Measurements from ENCODE around the gene ABR.
"Not testable (repeated sequence)": the region's sequence is repeated elsewhere in the genome, so short reads cannot be mapped to it uniquely, and the experiment has no call there.

ABR gene

GRCh38 chr17:1089915-1090314, 89.9 kb downstream of the ABR start:
- DNase-seq, result no peak

DNA sequence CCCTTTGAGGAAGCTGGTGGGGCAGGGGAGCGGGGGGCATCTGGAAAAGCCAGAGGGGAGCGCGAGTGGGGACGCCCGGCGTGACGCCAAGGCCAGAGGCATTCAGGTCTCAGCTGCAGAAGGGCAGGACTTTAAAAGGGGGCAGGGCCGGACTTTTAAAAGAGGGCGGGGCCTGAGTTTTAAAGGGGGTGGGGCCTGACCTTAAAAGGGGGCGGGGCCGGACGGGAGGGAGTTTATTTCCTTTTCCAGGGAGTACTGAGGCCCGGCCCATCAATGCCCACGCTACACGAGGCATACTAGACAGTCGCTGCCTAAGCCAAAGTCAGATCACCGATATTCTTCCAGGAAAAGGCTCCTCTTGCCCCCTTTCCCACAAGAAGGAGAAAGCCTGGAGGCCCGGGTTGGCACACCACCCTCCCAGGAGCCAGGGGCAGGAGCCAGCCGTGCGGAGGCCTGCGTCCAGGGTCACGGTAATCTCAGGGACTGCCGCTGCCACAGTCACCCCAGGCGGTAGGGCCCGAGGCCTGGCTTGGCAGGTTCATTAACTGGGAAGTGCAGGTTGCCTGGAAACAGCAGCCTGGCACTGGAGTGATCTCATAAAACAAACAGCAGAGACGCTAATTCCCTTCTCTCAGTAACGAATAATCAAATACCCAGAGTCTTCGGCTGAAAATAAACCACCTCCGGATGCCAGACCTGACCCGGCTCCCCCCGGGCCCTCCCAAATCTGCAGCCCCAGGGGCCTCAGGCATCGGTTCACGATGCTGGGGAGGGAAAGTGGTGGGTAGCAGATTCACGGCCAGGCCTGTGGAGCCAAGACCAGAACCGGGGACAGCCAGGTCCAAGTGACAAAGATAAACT, 92.2 kb downstream of the ABR start:
- no peak for DNase-seq

GRCh38 chr17:1083451-1084187, 96.2 kb downstream of the ABR start:
- DNase-seq, result no peak

GRCh38 chr17:1082579-1082978, 97.2 kb downstream of the ABR start:
- DNase-seq, result no peak

- DNase-seq, result no peak
These were observed 100.8 kb downstream of the ABR start for GRCh38 chr17:1078831-1079561.

GRCh38 chr17:1077986-1078711, 101.6 kb downstream of the ABR start:
- no peak for DNase-seq

DNA sequence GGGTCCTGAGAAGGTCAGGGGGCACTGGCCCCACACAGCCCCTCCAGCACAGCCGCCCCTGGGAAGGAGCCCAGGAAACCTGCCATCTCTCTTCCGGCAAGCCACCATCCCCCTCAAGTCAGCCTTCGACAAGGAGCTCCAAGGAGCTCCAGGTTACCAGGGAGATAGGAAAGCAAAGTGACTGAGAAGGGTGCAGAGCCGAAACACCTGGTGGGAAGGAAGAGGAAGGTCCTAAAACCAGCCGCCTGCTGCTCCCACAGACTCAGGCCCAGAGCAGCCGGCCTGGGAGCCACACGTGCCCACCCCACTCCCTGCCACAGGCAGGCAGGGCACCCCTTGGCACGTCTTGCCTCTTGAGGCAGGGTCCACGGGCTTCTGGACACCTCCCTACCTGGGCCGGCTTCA, 102.2 kb downstream of the ABR start:
- no peak for DNase-seq

GRCh38 chr17:1076982-1077302, 102.8 kb downstream of the ABR start:
- DNase-seq, result no peak

- DNase-seq, result no peak
These were observed 103.3 kb downstream of the ABR start for GRCh38 chr17:1076299-1076981.

DNA sequence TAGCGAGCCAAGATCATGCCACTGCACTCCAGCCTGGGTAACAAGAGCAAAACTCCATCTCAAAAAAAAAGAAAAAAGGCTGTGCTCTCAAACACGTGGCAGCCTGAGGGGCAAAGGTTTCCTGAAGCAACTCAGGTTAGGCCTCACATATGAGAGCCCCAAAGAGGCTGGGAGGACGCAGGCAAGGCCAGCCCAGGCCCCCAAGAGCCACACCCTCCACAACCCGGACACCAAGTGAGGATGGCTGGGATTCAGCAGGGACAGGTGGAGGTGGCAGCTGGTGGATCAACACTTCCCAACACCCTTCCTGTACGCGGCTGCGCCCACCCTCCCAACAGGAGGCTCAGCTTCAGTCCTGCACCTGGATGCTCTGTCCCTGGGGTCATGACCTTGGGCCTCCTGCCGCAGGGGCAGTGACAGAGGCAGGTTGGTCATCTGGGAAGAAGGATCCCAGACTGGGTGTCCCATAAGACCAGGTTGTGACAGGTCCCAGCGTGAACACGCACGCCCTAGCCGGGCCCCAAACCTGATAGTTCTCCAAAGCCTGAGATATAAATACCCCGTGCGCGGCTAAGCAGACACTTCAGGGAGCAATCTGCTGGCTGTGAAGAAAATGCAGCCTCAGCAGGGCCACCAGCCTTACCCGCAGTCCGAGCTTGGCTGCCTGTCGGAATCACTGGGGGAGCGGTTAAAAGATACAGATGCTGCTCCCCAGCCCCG, 104.7 kb downstream of the ABR start:
- DNase-seq, result no peak

DNA sequence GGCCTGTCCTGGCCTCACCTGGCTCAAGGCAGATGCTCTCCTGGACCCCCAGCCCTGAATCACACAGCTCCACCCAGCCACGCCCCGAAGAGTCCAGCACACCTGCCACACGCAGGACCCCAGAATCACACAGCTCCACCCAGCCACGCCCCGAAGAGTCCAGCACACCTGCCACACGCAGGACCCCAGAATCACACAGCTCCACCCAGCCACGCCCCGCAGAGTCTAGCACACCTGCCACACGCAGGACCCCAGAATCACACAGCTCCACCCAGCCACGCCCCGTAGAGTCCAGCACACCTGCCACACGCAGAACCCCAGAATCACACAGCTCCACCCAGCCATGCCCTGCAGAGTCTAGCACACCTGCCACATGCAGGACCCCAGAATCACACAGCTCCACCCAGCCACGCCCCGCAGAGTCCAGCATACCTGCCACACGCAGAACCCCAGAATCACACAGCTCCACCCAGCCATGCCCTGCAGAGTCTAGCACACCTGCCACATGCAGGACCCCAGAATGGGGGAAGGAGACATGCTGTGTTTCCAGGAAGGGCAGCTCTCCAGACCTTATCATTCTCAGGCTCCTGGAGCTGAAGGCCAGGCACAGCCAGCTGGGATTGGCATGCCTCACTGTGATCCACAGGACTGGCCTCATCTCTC, 105.7 kb downstream of the ABR start:
- not testable (repeated sequence) for DNase-seq

DNA sequence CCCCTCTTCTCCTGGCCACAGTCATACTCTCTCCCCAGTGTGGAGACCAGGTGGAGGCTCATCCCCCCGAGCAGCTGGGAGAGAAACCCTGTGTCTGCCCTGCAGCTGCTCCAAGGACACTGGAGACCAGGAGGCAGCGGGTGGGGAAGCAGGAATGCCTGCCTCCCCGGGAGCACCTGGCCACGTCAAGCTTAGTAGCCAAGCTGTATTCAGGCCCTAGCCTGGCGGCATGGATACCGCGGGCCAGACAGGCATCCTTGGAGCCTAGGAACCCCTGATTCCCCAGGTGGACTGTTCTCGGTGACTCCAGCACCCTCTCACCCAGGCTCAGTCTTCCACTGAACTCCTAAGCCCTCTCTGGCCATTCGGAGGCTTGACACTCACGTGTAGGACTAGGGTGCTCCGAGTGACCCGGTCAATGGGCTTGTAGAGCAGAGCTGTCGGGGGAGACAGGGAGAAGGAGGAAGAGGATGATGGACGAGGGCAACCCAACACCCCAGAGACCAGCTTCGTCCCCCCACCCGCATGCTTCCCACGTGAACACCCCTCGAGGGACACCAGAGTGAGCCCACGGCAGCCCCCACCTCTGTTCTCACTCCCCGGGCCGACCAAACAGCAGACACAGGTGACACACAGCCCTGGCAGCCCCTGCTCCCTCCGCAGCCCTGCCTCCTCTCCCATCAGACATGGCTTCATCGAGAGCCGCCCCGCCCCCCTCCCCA, 106.4 kb downstream of the ABR start:
- DNase-seq, result no peak

- DNase-seq, result no peak
These were observed 107.2 kb downstream of the ABR start for GRCh38 chr17:1072551-1072961.

- DNase-seq, result no peak
These were observed 108.5 kb downstream of the ABR start for GRCh38 chr17:1071103-1071825.

GRCh38 chr17:1070411-1070810, 109.4 kb downstream of the ABR start:
- no peak for DNase-seq

- no peak for DNase-seq
These were observed 109.9 kb downstream of the ABR start for GRCh38 chr17:1069847-1070246.

DNA sequence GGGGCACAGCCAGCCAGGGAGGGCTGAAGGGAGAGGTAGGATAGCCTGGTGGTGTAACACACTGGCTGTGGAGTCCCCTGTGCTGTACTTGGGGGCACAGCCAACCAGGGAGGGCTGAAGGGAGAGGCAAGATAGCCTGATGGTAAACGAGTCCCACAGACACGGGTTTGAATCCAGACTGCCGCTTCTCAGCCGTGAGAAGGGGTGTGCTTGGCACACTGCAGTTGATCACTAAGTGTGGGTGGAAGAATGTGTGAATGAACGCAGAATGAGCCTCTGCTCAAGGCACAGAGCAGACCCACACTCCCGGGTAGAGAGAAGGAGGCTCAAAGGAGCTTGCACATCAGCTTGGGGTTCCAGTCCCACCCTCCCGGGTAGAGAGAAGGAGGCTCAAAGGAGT, 111.4 kb downstream of the ABR start:
- no peak for DNase-seq

DNA sequence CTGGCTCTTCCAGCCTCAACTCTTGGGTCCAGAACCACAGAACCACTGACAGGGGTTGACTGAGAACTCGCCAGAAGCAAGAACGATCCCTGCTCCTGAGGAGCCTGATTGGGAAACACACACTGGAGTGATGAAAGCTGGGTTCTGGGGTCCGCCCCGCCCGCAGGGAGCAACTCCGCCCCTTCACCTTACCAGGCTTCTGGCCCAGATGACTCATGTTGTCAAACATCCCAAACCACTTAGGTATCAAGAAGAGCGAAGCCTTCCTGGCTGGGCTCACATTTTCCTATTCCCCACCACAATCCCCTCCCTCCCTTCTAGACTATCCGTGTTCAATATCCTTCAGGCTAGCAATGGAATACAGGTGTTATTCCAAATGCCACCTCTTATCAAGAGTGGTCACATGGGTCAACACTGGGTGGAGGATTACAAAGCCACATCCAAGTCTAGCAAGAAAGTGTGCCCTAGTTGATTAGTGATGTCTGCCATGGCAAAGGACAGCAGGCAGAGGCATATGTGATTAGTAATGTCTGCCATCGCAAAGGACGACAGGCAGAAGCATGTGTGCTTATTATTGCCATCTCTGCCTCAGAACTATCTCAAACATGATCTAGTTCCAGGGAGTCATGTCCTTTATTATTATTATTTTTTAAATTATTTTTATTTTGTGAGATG, 112.4 kb downstream of the ABR start:
- DNase-seq, result no peak

- DNase-seq, result not testable (repeated sequence)
These were observed 114.4 kb downstream of the ABR start for GRCh38 chr17:1065416-1065815.
